Endothelial cell of umbilical vein (primary cell): Measurements from ENCODE around the gene SAP30. TPM values are rescaled to one million over a fixed set of nuclear protein-coding genes. Genes with fewer than 3 reads are reported as not detected.

Source experiments
- BruUV-seq: library from RNA; stranded (reverse); fragments of 400-500 nt; replicated peaks from 2 replicates; lab custom pipeline; 2021; lab: Mats Ljungman, UMichigan
- CTCF ChIA-PET: fragments of 300-600, 350-600 bp; sonication (Branson Sonifier 250); formaldehyde crosslinking; loops from one replicate; lab custom pipeline; 2021; ENCODE audit warnings: antibody characterized with exemption, inconsistent platforms; lab: Charles Lee
- POLR2A ChIA-PET: fragments of 300-600, 350-600 bp; sonication (Branson Sonifier 250); formaldehyde crosslinking; loops from one replicate; lab custom pipeline; 2021; ENCODE audit warnings: antibody characterized with exemption, inconsistent platforms; lab: Charles Lee
- DNase-seq: peaks from one replicate; pipeline ENCODE4 v3.0.0-alpha.2; 2011; ENCODE audit warnings: low read depth, low spot score
- FAIRE-seq: peaks from 2 replicates; lab custom pipeline; 2011; peaks lifted over from hg19 to GRCh38; lab: Jason Lieb, UNC
- H2AFZ ChIP-seq: 2 replicates; pipeline ENCODE4 v1.6.0; 2012; ENCODE audit warnings: low read depth, low read length, control low read depth, inconsistent platforms
- H3K27ac ChIP-seq: 2 replicates; pipeline ENCODE4 v1.5.1; 2011; ENCODE audit warnings: low read depth, mild to moderate bottlenecking, control low read depth, low read length, moderate library complexity; ENCODE audit not compliant: insufficient read depth
- H3K27me3 ChIP-seq, 2 experiments: 2 replicates each; pipeline versions ENCODE4 v1.6.0 to v1.6.1; 2011; ENCODE audit warnings: low read length in 2 of 2, mixed read lengths in 1 of 2; ENCODE audit not compliant: control insufficient read depth in 2 of 2, insufficient read depth in 2 of 2
- H3K36me3 ChIP-seq, 2 experiments: 2 replicates in 1 of 2; 3 replicates in 1 of 2; pipeline ENCODE4 v1.5.1; 2011; ENCODE audit warnings: low read length in 2 of 2, mild to moderate bottlenecking in 1 of 2, moderate library complexity in 1 of 2; ENCODE audit not compliant: control insufficient read depth in 2 of 2, insufficient read depth in 2 of 2; ENCODE audit errors: extremely low read depth in 1 of 2
- H3K4me1 ChIP-seq: 3 replicates; pipeline ENCODE4 v1.5.1; 2011; ENCODE audit warnings: mild to moderate bottlenecking, low read length; ENCODE audit not compliant: control insufficient read depth, insufficient read depth; ENCODE audit errors: extremely low read depth
- H3K4me2 ChIP-seq: 2 replicates; pipeline ENCODE4 v1.6.1; 2011; ENCODE audit warnings: low read length, control low read depth, mixed read lengths; ENCODE audit not compliant: insufficient read depth
- H3K4me3 ChIP-seq, 3 experiments: fragments of 200-600 bp in 1 of 3; sonication (generic), shearing (Covaris generic) in 1 of 3; replicated peaks in 1 of 3; 2 replicates each; pipeline ENCODE4 v1.5.1; 2011 to 2016; ENCODE audit warnings: control low read depth in 3 of 3, low read length in 3 of 3, mild to moderate bottlenecking in 2 of 3, inconsistent platforms in 1 of 3, low read depth in 1 of 3, moderate library complexity in 1 of 3; ENCODE audit not compliant: insufficient read depth in 1 of 3
- H3K79me2 ChIP-seq: 2 replicates; pipeline ENCODE4 v1.6.0; 2012; ENCODE audit warnings: low read length, inconsistent platforms; ENCODE audit not compliant: control insufficient read depth, insufficient read depth
- H3K9ac ChIP-seq: replicated peaks from 2 replicates; pipeline ENCODE3; 2011; ENCODE audit warnings: low read length, control low read depth; ENCODE audit not compliant: insufficient read depth; ENCODE audit errors: extremely low read depth
- H3K9me1 ChIP-seq: replicated peaks from 3 replicates; pipeline ENCODE4 v1.6.0; 2011; ENCODE audit warnings: mild to moderate bottlenecking, low read length; ENCODE audit not compliant: control insufficient read depth, insufficient read depth; ENCODE audit errors: extremely low read depth
- H3K9me3 ChIP-seq: replicated peaks from 2 replicates; pipeline ENCODE4 v1.5.1; 2012; ENCODE audit warnings: low read length, inconsistent platforms; ENCODE audit not compliant: control insufficient read depth, insufficient read depth
- H4K20me1 ChIP-seq: replicated peaks from 2 replicates; pipeline ENCODE3; 2011; ENCODE audit warnings: mild to moderate bottlenecking, low read length; ENCODE audit not compliant: control insufficient read depth, insufficient read depth; ENCODE audit errors: extremely low read depth
- CTCF ChIP-seq, 2 donors: IDR thresholded peaks; 1 replicate in 1 of 2; 2 replicates in 1 of 2; pipeline ENCODE4 v1.5.1; 2011; ENCODE audit warnings: low read length in 2 of 2, mild to moderate bottlenecking in 2 of 2, moderate library complexity in 2 of 2, control low read depth in 1 of 2, inconsistent platforms in 1 of 2, low read depth in 1 of 2; ENCODE audit not compliant: insufficient read depth in 1 of 2; ENCODE audit errors: extremely low read depth in 1 of 2
- EZH2 ChIP-seq: IDR thresholded peaks from 2 replicates; pipeline ENCODE4 v1.6.1; 2012; ENCODE audit warnings: borderline replicate concordance, low read depth, mild to moderate bottlenecking, moderate library complexity, low read length, inconsistent platforms; ENCODE audit not compliant: severe bottlenecking
- FOS ChIP-seq: IDR thresholded peaks from 2 replicates; pipeline ENCODE4 v1.6.1; 2011; ENCODE audit warnings: mild to moderate bottlenecking, low read length, moderate library complexity, borderline replicate concordance; ENCODE audit not compliant: insufficient read depth
- GATA2 ChIP-seq: IDR thresholded peaks from 2 replicates; pipeline ENCODE4 v1.7.0; 2011; ENCODE audit warnings: low read depth, mild to moderate bottlenecking, moderate library complexity, mixed read lengths, low read length; ENCODE audit not compliant: insufficient read length, insufficient read depth
- JUN ChIP-seq: IDR thresholded peaks from 2 replicates; pipeline ENCODE4 v1.6.1; 2011; ENCODE audit warnings: borderline replicate concordance, low read depth; ENCODE audit not compliant: insufficient read length, insufficient read depth
- MAX ChIP-seq: IDR thresholded peaks from 2 replicates; pipeline ENCODE4 v1.6.1; 2011; ENCODE audit not compliant: insufficient read depth, insufficient read length
- MYC ChIP-seq: IDR thresholded peaks from one replicate; pipeline ENCODE4 v1.6.1; 2011; ENCODE audit warnings: mild to moderate bottlenecking, low read depth, low read length
- POLR2A ChIP-seq: IDR thresholded peaks from 2 replicates; pipeline ENCODE4 v1.6.1; 2012; ENCODE audit warnings: low read depth, mild to moderate bottlenecking, control low read depth, low read length
- POLR2AphosphoS5 ChIP-seq: IDR thresholded peaks from 2 replicates; pipeline ENCODE4 v1.6.1; 2012; ENCODE audit warnings: low read depth, mild to moderate bottlenecking, control low read depth, low read length, moderate library complexity; ENCODE audit not compliant: insufficient read depth
- dilution Hi-C: fragments of 300-500 bp; cut with MboI; formaldehyde crosslinking; loops from one replicate; pipeline ENCODE4 v1.15.0; 2019; ENCODE audit warnings: low sequenced_read_pairs; ENCODE audit not compliant: extremely low pct_ligation_motif_present
- intact Hi-C: fragments of 100-400 bp; cut with micrococcal nuclease; formaldehyde crosslinking; loops from one replicate; pipeline ENCODE4 v1.10.0; 2022
- polyA plus RNA-seq, 4 experiments: library from polyadenylated mRNA; depleted of rRNA in 3 of 4; stranded (reverse) in 3 of 4; unstranded in 1 of 4; fragments of >200 nt; gene quantifications; 2 replicates each; pipeline versions ENCODE4 v1.2.1 to v1.2.3, GENCODE V29; 2011 to 2012; ENCODE audit warnings: missing spikeins in 1 of 4
- total RNA-seq: library from RNA; stranded (reverse); gene quantifications from 2 replicates; pipeline ENCODE4 v1.2.3, GENCODE V29; 2021

SAP30 gene
- total and polyA plus RNA-seq, 2 donors (not counting 3 experiments of a cell fraction or from before 2014, with no cell fraction given): 9.9 to 23.8 TPM

- BruUV-seq: no TSS peak
- ChIA-PET CTCF (interaction anchor here (1.2 kb wide), 1 partner anchor 15 kb away, joined by 3 read pairs; no protein-coding TSS in a partner anchor), POLR2A (no interaction called here)
- no peaks in the 10 kb centered on the region for H3K9me1 ChIP-seq
- no peak for TF ChIP-seq CTCF (IDR thresholded peaks at IDR 0.05; ENCODE audit: extremely low read depth in 1 of 2, insufficient read depth in 1 of 2, low read depth in 1 of 2, low read length in 2 of 2)
- TF ChIP-seq MYC: no peak
- TF ChIP-seq GATA2: no peak
- no peak for TF ChIP-seq POLR2AphosphoS5
- TF ChIP-seq EZH2: no peak
- no peak for TF ChIP-seq JUN
- no peak for TF ChIP-seq FOS
- TF ChIP-seq POLR2A: no peak
- no peak for TF ChIP-seq MAX
- peaks cover 2% of the 10 kb centered on the region for H3K4me1 ChIP-seq
- H3K4me2 ChIP-seq: no peak overlapping the region
- H3K9me3 ChIP-seq: no peaks in the 10 kb centered on the region
- H2AFZ ChIP-seq: no peak overlapping the region
- H3K36me3 ChIP-seq: no peaks in the 10 kb centered on the region
- H3K79me2 ChIP-seq: no peaks in the 10 kb centered on the region
- H4K20me1 ChIP-seq: no peaks in the 10 kb centered on the region
- H3K27me3 ChIP-seq: no peaks in the 10 kb centered on the region
- no peak overlapping the region for H3K27ac ChIP-seq
- FAIRE-seq (no peak), DNase-seq (no peak)
- H3K4me3 ChIP-seq: no peak overlapping the region
- intact Hi-C loops: no loop called here
- no peak overlapping the region for H3K9ac ChIP-seq
- dilution Hi-C loops: no loop called here
Observed at GRCh38 chr4:173345648-173346047, 25.1 kb upstream of the SAP30 start.
